K562 (cell line): ENCODE results near the gene IL1RL2. TPM values are rescaled to one million over a fixed set of nuclear protein-coding genes. Genes with fewer than 3 reads are reported as not detected.

ENCODE experiments used
- ATF6 ChIP-seq: sonication (generic); formaldehyde crosslinking; IDR thresholded peaks from 2 replicates; pipeline ENCODE4 v1.4.0; 2020; ENCODE audit warnings: mild to moderate bottlenecking, missing genetic modification reagents
- BACH1 ChIP-seq: fragments of 200-800 bp; sonication (Bioruptor generic); IDR thresholded peaks from 2 replicates; pipeline ENCODE4 v1.6.1; 2016; ENCODE audit warnings: missing genetic modification characterization, missing compliant biosample characterization
- CBX1 ChIP-seq: sonication (generic); IDR thresholded peaks from 2 replicates; pipeline ENCODE4 v1.6.1; 2016; ENCODE audit warnings: antibody characterized with exemption, low read depth, mild to moderate bottlenecking
- CCAR2 ChIP-seq: fragments of 200-400 bp; formaldehyde crosslinking; IDR thresholded peaks from 2 replicates; pipeline ENCODE4 v1.6.1; 2017; ENCODE audit warnings: mild to moderate bottlenecking, low read depth, low read length
- DEAF1 ChIP-seq: fragments of 450-650 bp; formaldehyde crosslinking; IDR thresholded peaks from 2 replicates; pipeline ENCODE4 v1.4.0; 2020; ENCODE audit warnings: mild to moderate bottlenecking, moderate library complexity
- E2F4 ChIP-seq: sonication (generic); formaldehyde crosslinking; IDR thresholded peaks from 2 replicates; pipeline ENCODE4 v1.8.0; 2022; ENCODE audit warnings: mild to moderate bottlenecking, low read depth, missing genetic modification reagents
- ELF2 ChIP-seq: fragments of 250-450 bp; sonication (Bioruptor Pico); IDR thresholded peaks from 2 replicates; pipeline ENCODE4 v1.5.0; 2021; ENCODE audit warnings: mild to moderate bottlenecking
- ELF4 ChIP-seq: fragments of 450-650 bp; formaldehyde crosslinking; IDR thresholded peaks from 2 replicates; pipeline ENCODE4 v1.4.0; 2022; ENCODE audit warnings: missing genetic modification characterization
- EP400 ChIP-seq: fragments of 450-650 bp; IDR thresholded peaks from 2 replicates; pipeline ENCODE4 v1.6.1; 2017; ENCODE audit warnings: antibody characterized with exemption, mild to moderate bottlenecking, moderate library complexity
- ETV6 ChIP-seq, 3 experiments: fragments of 150-350 bp in 1 of 3; sonication (generic) in 1 of 3; formaldehyde crosslinking in 1 of 3; IDR thresholded peaks; 2 replicates each; pipeline versions ENCODE4 v1.6.1 to v1.8.0; 2014 to 2022; ENCODE audit warnings: borderline replicate concordance in 2 of 3, low read depth in 2 of 3, antibody characterized with exemption in 1 of 3, low read length in 1 of 3, mild to moderate bottlenecking in 1 of 3, missing genetic modification reagents in 1 of 3
- GATAD2B ChIP-seq: fragments of 450-650 bp; IDR thresholded peaks from 2 replicates; pipeline ENCODE4 v1.6.1; 2017; ENCODE audit warnings: mild to moderate bottlenecking, borderline replicate concordance
- IRF2 ChIP-seq: sonication (generic); formaldehyde crosslinking; IDR thresholded peaks from 2 replicates; pipeline ENCODE4 v1.8.1; 2022; ENCODE audit warnings: mild to moderate bottlenecking, missing genetic modification reagents
- NCOA4 ChIP-seq: fragments of 450-650 bp; IDR thresholded peaks from 2 replicates; pipeline ENCODE4 v1.6.1; 2018; ENCODE audit warnings: mild to moderate bottlenecking; ENCODE audit not compliant: partially characterized antibody
- RNF219 ChIP-seq: fragments of 250-450 bp; sonication (Bioruptor Pico); IDR thresholded peaks from 2 replicates; pipeline ENCODE4 v1.5.0; 2022; ENCODE audit warnings: mild to moderate bottlenecking
- SNAPC5 ChIP-seq: fragments of 250-450 bp; sonication (Bioruptor Pico); IDR thresholded peaks from 2 replicates; pipeline ENCODE4 v1.8.0; 2021; ENCODE audit warnings: moderate library complexity, mild to moderate bottlenecking, inconsistent platforms
- ZNF217 ChIP-seq: sonication (generic); formaldehyde crosslinking; IDR thresholded peaks from 2 replicates; pipeline ENCODE4 v1.8.0; 2022; ENCODE audit warnings: mild to moderate bottlenecking, missing genetic modification reagents
- ZNF347 ChIP-seq: fragments of 450-650 bp; formaldehyde crosslinking; IDR thresholded peaks from 2 replicates; pipeline ENCODE4 v1.4.0; 2020; ENCODE audit warnings: low read depth, mild to moderate bottlenecking, moderate library complexity
- ZNF644 ChIP-seq: fragments of 200-800 bp; sonication (Bioruptor generic); IDR thresholded peaks from 2 replicates; pipeline ENCODE4 v1.6.1; 2016; ENCODE audit warnings: low read depth, missing genetic modification characterization, missing compliant biosample characterization
- ZNF717 ChIP-seq: fragments of 250-450 bp; sonication (Bioruptor Pico); IDR thresholded peaks from 2 replicates; pipeline ENCODE4 v1.5.0; 2021
- polyA plus RNA-seq, 8 experiments: library from polyadenylated mRNA; depleted of rRNA in 4 of 8; stranded (reverse) in 5 of 8; unstranded in 3 of 8; fragments of >200 nt; fragmentation: Nextera tagmentation in 2 of 8; fragmentation: Illumina TruSeq in 1 of 8; extraction: Ambion mirVana in 2 of 8; extraction: Trizol in 1 of 8; gene quantifications; 2 replicates each; pipeline versions ENCODE4 v1.2.1 to v1.2.3, GENCODE V29; 2011 to 2014; ENCODE audit warnings: inconsistent platforms in 1 of 8, missing spikeins in 1 of 8
- total RNA-seq, 7 experiments: library from RNA; depleted of rRNA in 6 of 7; stranded (reverse); fragments of >200 nt in 6 of 7; fragmentation: Illumina TruSeq in 2 of 7; extraction: Trizol in 2 of 7; gene quantifications; 2 replicates each; pipeline versions ENCODE4 v1.2.1 to v1.2.3, GENCODE V29; 2011 to 2021; ENCODE audit warnings: low replicate concordance in 1 of 7

The IL1RL2 gene
- total and polyA plus RNA-seq, 9 of the 15 experiments (the other 6 are each of a cell fraction or from before 2014, with no cell fraction given) = not detected

- TF ChIP-seq SNAPC5 (CRISPR knock-in tag) (no peak), ZNF347 (CRISPR knock-in tag) (no peak), ZNF644 (tag) (no peak), CCAR2 (no peak), CBX1 (no peak), NCOA4 (no peak), GATAD2B (0 out of 2 replicates have a peak, but pooled peaks have one; percentile 10), ZNF717 (CRISPR knock-in tag) (no peak), ZNF217 (no peak), ETV6 (IDR thresholded peaks at IDR 0.05; ENCODE audit: borderline replicate concordance in 1 of 2, low read depth in 2 of 2, low read length in 1 of 2) (0 out of 4 replicates have a peak, but pooled peaks of 1 of the 2 experiments have one; percentile 51), ETV6 (CRISPR knock-in tag; IDR thresholded peaks at IDR 0.05; ENCODE audit: borderline replicate concordance) (no peak), DEAF1 (CRISPR knock-in tag) (peak; percentile 89), ATF6 (no peak), E2F4 (CRISPR knock-in tag) (no peak), EP400 (no peak), RNF219 (CRISPR knock-in tag) (no peak), BACH1 (tag) (no peak), IRF2 (CRISPR knock-in tag) (no peak), ELF4 (CRISPR knock-in tag) (no peak), ELF2 (CRISPR knock-in tag) (no peak)
Observed at GRCh38 chr2:102240640-102241370, 54.0 kb downstream of the IL1RL2 start (continued).
